PFSK-1 (cell line): ENCODE results near the gene SLC35G3.

Experiments used
- FOXP2 ChIP-seq: optimal IDR thresholded peaks from 2 replicates; pipeline ENCODE3; 2011; ENCODE audit warnings: borderline replicate concordance, control low read depth, inconsistent platforms; ENCODE audit not compliant: insufficient read depth; ENCODE audit errors: extremely low read length, extremely low read depth
- POLR2AphosphoS5 ChIP-seq: IDR thresholded peaks from 2 replicates; pipeline ENCODE4 v1.6.1; 2012; ENCODE audit warnings: low read depth, mild to moderate bottlenecking, control low read depth, low read length, moderate library complexity
- REST ChIP-seq, 2 experiments: IDR thresholded peaks; 2 replicates each; pipeline versions ENCODE4 v1.6.1 to v1.8.0; 2011 to 2012; ENCODE audit warnings: low read depth in 2 of 2, low read length in 2 of 2, control low read depth in 1 of 2, inconsistent platforms in 1 of 2, mild to moderate bottlenecking in 1 of 2, moderate library complexity in 1 of 2; ENCODE audit not compliant: insufficient read depth in 1 of 2
- SIN3A ChIP-seq: IDR thresholded peaks from 2 replicates; pipeline ENCODE4 v1.6.1; 2012; ENCODE audit warnings: mild to moderate bottlenecking, low read length, moderate library complexity, borderline replicate concordance; ENCODE audit not compliant: insufficient read depth
- TAF1 ChIP-seq: IDR thresholded peaks from 2 replicates; pipeline ENCODE4 v1.6.1; 2012; ENCODE audit warnings: low read length, control low read depth, borderline replicate concordance; ENCODE audit not compliant: insufficient read depth

The SLC35G3 gene

GRCh38 chr17:35155246-35155645 is 38.9 kb downstream of the SLC35G3 start:
- no peak for TF ChIP-seq TAF1
- TF ChIP-seq FOXP2 = no peak
- TF ChIP-seq REST (IDR thresholded peaks at IDR 0.05; ENCODE audit: insufficient read depth in 1 of 2, low read depth in 2 of 2, low read length in 2 of 2) = no peak

- TF ChIP-seq POLR2AphosphoS5 (no peak), FOXP2 (no peak), REST (IDR thresholded peaks at IDR 0.05; ENCODE audit: insufficient read depth in 1 of 2, low read depth in 2 of 2, low read length in 2 of 2) (no peak), TAF1 (no peak), SIN3A (no peak)
Measured at GRCh38 chr17:35154196-35155165, 39.7 kb downstream of the SLC35G3 start.

GRCh38 chr17:35152421-35153140 is 41.6 kb downstream of the SLC35G3 start:
- TF ChIP-seq FOXP2 = no peak
- no peak for TF ChIP-seq POLR2AphosphoS5
- TF ChIP-seq SIN3A = no peak
- no peak for TF ChIP-seq REST (IDR thresholded peaks at IDR 0.05; ENCODE audit: insufficient read depth in 1 of 2, low read depth in 2 of 2, low read length in 2 of 2)
- no peak for TF ChIP-seq TAF1

- TF ChIP-seq TAF1 = no peak
- TF ChIP-seq SIN3A = no peak
- TF ChIP-seq REST (IDR thresholded peaks at IDR 0.05; ENCODE audit: insufficient read depth in 1 of 2, low read depth in 2 of 2, low read length in 2 of 2) = no peak
- TF ChIP-seq FOXP2 = no peak
- no peak for TF ChIP-seq POLR2AphosphoS5
Measured at GRCh38 chr17:35149941-35150340, 44.3 kb downstream of the SLC35G3 start.
